Uterus (tissue), 4 donors: Measurements from ENCODE around the gene ITPR1. TPM values are rescaled to one million over a fixed set of nuclear protein-coding genes. Genes with fewer than 3 reads are reported as not detected.

Source experiments
- DNase-seq, 2 donors: peaks; one replicate each; pipeline ENCODE4 v3.0.0-alpha.2; 2019 to 2020
- H3K27ac ChIP-seq, 2 donors: fragments of 200-600 bp; sonication (generic); 1 replicate in 1 of 2; 2 replicates in 1 of 2; pipeline ENCODE4 v1.5.1; 2016 to 2018
- H3K27me3 ChIP-seq, 2 donors: fragments of 200-600 bp; sonication (generic); one replicate each; pipeline ENCODE4 v1.5.1; 2018 to 2019; ENCODE audit warnings: control low read depth in 1 of 2
- H3K36me3 ChIP-seq, 2 donors: fragments of 200-600 bp; sonication (generic); one replicate each; pipeline ENCODE4 v1.5.1; 2019; ENCODE audit warnings: control low read depth in 1 of 2
- H3K4me1 ChIP-seq, 2 donors: fragments of 200-600 bp; sonication (generic); one replicate each; pipeline ENCODE4 v1.5.1; 2018 to 2019; ENCODE audit warnings: control low read depth in 1 of 2
- H3K4me3 ChIP-seq, 2 donors: fragments of 200-600 bp; sonication (generic); 1 replicate in 1 of 2; 2 replicates in 1 of 2; pipeline ENCODE4 v1.5.1; 2018 to 2019; ENCODE audit warnings: mild to moderate bottlenecking in 1 of 2
- H3K9me3 ChIP-seq, 2 donors: fragments of 200-600 bp; sonication (generic); one replicate each; pipeline ENCODE4 v1.5.1; 2019; ENCODE audit warnings: control low read depth in 1 of 2
- CTCF ChIP-seq, 4 experiments: fragments of 200-600 bp in 2 of 4; fragments of 450-650 bp in 2 of 4; sonication (generic) in 2 of 4; IDR thresholded peaks; one replicate each; pipeline ENCODE4 v1.5.1; 2016 to 2019; ENCODE audit warnings: antibody characterized with exemption in 4 of 4, mild to moderate bottlenecking in 2 of 4, moderate library complexity in 1 of 4
- POLR2A ChIP-seq, 2 donors: fragments of 450-650 bp; IDR thresholded peaks; one replicate each; pipeline ENCODE4 v1.6.1; 2016; ENCODE audit warnings: antibody characterized with exemption in 2 of 2, mild to moderate bottlenecking in 1 of 2, moderate library complexity in 1 of 2
- intact Hi-C: fragments of 100-400 bp; cut with DNase I; formaldehyde crosslinking; loops from one replicate; pipeline ENCODE4 v1.15.1; 2023; ENCODE audit warnings: low total_unique reads
- total RNA-seq, 4 donors: library from RNA; depleted of rRNA in 3 of 4; stranded (reverse); fragments of >200 nt in 3 of 4; gene quantifications; one replicate each; pipeline versions ENCODE4 v1.1.0 to v1.2.4, GENCODE V29; 2014 to 2023
- donor health status: DM: yes; HTN: yes; CAD: no.

The ITPR1 gene
- total RNA-seq, 4 donors from 2014 or later: 98.2 to 224 (median 141) TPM

- intact Hi-C loops: loop anchor here (10.0 kb wide), 1 partner anchor 75 kb away; no protein-coding TSS in a partner anchor
- TF ChIP-seq POLR2A (IDR thresholded peaks at IDR 0.05) (no peak), CTCF (IDR thresholded peaks at IDR 0.05) (no peak)
- Histone ChIP-seq H3K27ac (peak overlapping the region in 1 of 2 donors; percentile 91), H3K36me3 (no peaks in the 10 kb centered on the region), H3K9me3 (no peaks in the 10 kb centered on the region), H3K27me3 (no peaks in the 10 kb centered on the region), H3K4me3 (no peak overlapping the region), H3K4me1 (peaks cover 10 to 13% of the 10 kb centered on the region in 2 donors)
- no peak for DNase-seq
Measured at GRCh38 chr3:4509983-4510755, 17.0 kb downstream of the ITPR1 start.

- no peak overlapping the region for H3K4me3 ChIP-seq
- H3K36me3 ChIP-seq: no peaks in the 10 kb centered on the region
- no peak for DNase-seq
- TF ChIP-seq POLR2A (IDR thresholded peaks at IDR 0.05): no peak
- H3K27me3 ChIP-seq: no peaks in the 10 kb centered on the region
- intact Hi-C loops: no loop called here
- peak overlapping the region in 1 of 2 donors; percentile 61 for H3K27ac ChIP-seq
- H3K9me3 ChIP-seq: no peaks in the 10 kb centered on the region
- H3K4me1 ChIP-seq: no peaks in the 10 kb centered on the region
Measured at GRCh38 chr3:4511491-4512262, 18.5 kb downstream of the ITPR1 start.

- Histone ChIP-seq H3K27me3 (no peaks in the 10 kb centered on the region), H3K9me3 (no peaks in the 10 kb centered on the region), H3K27ac (peak overlapping the region; percentile 24 to 61), H3K36me3 (no peaks in the 10 kb centered on the region), H3K4me1 (no peaks in the 10 kb centered on the region), H3K4me3 (no peak overlapping the region)
- TF ChIP-seq POLR2A (IDR thresholded peaks at IDR 0.05): no peak
- no peak for TF ChIP-seq CTCF (IDR thresholded peaks at IDR 0.05)
- intact Hi-C loops: no loop called here
- no peak for DNase-seq
Measured at GRCh38 chr3:4512895-4513616, 19.9 kb downstream of the ITPR1 start.

GRCh38 chr3:4514321-4514720 lies 21.2 kb downstream of the ITPR1 start:
- no peak overlapping the region for H3K4me3 ChIP-seq

More at GRCh38 chr3:4514321-4514720, 21.2 kb downstream of the ITPR1 start:
- H3K4me1 ChIP-seq: no peaks in the 10 kb centered on the region
- no peaks in the 10 kb centered on the region for H3K9me3 ChIP-seq
- TF ChIP-seq CTCF (IDR thresholded peaks at IDR 0.05): no peak
- no peak for TF ChIP-seq POLR2A (IDR thresholded peaks at IDR 0.05)
- H3K27ac ChIP-seq: no peak overlapping the region
- intact Hi-C loops: no loop called here
- no peaks in the 10 kb centered on the region for H3K27me3 ChIP-seq
- DNase-seq: no peak
- H3K36me3 ChIP-seq: no peaks in the 10 kb centered on the region
